ENCODE data around the gene CHST6.

DNA sequence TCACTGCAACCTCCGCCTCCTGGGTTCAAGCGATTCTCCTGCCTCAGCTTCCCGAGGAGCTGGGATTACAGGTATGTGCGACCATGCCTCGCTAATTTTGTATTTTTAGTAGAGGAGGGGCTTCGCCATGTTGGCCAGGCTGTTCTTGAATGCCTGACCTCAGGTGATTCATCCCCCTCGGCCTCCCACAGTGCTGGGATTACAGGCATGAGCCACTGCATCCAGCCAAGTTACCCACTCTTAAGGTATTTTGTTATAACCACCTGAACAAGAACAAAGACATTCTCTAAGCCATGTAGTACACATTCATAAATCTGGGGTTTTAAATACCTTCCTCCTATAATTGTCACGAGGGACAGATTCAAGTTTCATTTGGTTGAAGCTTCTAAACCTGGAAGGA, 18.4 kb downstream of the CHST6 start:
- TF ChIP-seq, protein P1, sequence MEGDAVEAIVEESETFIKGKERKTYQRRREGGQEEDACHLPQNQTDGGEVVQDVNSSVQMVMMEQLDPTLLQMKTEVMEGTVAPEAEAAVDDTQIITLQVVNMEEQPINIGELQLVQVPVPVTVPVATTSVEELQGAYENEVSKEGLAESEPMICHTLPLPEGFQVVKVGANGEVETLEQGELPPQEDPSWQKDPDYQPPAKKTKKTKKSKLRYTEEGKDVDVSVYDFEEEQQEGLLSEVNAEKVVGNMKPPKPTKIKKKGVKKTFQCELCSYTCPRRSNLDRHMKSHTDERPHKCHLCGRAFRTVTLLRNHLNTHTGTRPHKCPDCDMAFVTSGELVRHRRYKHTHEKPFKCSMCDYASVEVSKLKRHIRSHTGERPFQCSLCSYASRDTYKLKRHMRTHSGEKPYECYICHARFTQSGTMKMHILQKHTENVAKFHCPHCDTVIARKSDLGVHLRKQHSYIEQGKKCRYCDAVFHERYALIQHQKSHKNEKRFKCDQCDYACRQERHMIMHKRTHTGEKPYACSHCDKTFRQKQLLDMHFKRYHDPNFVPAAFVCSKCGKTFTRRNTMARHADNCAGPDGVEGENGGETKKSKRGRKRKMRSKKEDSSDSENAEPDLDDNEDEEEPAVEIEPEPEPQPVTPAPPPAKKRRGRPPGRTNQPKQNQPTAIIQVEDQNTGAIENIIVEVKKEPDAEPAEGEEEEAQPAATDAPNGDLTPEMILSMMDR (IDR thresholded peaks at IDR 0.05): no peak
- no peak for TF ChIP-seq POLR2A (IDR thresholded peaks at IDR 0.05)
